Embryonic facial prominence (tissue), 1 donor: ENCODE results near the gene NTSR1.

Source experiments
- DNase-seq: peaks from one replicate; pipeline ENCODE4 v3.0.0-alpha.2; 2016; ENCODE audit errors: extremely low spot score

Gene NTSR1

DNA sequence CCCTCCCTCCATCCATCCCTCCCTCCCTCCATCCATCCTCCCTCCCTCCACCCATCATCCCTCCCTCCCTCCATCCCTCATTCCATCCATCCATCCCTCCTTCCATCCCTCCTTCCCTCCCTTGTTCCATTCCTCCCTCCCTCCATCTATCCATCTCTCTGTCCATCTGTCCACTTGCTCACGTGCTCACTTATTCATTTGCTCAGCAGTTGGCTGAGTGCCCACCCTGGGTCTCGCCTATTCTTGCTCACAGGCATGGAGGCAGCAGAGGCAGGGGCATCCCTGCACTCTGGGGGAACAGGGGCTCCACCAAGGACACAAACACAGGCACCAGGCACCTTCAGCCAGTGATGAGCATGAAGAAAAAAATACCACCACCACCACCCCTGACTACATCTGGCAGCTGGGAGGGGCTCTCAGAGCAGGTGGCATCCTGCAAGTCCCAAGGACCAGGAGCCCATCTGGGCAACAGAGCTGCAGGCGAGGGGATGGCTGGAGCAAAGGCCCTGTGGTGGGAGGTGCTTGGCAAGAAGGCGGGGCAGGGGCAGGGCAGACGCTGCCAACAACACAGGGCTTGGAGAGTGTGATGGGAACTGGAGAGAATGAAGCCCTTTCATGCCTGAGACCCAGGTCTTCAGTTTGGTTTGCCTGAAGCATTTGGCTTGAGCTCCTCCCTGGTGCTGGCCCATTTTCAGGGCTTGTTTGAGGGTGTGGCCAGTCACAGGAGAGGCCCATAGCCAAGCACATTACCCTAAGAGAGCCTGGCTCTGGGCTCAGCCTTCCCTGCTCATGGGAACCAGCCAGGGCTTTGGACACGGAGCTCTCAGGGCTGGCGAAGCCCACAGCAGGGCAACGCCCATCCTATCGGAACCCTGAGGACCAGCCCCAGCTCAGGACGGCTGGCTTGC, 47.4 kb downstream of the NTSR1 start:
- no peak for DNase-seq

DNA sequence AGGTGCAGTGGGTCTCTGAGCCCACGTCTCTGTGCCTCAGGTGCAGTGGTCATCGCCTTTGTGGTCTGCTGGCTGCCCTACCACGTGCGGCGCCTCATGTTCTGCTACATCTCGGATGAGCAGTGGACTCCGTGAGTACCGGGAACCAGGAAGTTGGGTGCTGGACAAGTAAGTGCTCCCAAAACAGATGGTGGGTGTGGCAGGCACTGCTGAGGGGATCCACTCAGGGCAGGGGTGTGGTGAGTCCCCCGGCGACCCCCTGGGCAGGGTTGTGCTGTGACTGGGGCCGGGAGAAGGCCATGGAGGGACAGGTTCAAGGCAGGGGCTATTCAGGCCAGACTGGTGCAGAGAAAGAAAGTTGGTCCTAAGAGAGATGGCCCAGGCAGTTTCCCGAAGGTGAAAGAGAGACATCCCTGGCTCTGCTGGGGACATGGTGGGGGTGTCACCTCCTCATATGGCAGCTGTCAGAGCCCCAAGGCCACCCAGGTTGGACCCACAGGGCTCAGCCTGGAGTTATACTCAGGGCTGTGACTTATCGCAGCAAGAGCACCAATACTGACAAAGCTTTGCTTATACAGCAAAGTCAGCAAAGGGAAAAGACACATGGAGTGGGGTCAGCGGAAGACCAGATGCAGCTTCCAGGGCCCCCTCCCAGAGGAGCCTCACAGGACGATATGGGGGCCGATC, 49.7 kb downstream of the NTSR1 start:
- DNase-seq, result no peak

DNA sequence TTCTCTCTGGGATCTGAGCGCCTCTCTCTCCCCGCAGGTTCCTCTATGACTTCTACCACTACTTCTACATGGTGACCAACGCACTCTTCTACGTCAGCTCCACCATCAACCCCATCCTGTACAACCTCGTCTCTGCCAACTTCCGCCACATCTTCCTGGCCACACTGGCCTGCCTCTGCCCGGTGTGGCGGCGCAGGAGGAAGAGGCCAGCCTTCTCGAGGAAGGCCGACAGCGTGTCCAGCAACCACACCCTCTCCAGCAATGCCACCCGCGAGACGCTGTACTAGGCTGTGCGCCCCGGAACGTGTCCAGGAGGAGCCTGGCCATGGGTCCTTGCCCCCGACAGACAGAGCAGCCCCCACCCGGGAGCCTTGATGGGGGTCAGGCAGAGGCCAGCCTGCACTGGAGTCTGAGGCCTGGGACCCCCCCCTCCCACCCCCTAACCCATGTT, 51.4 kb downstream of the NTSR1 start:
- no peak for DNase-seq

DNA sequence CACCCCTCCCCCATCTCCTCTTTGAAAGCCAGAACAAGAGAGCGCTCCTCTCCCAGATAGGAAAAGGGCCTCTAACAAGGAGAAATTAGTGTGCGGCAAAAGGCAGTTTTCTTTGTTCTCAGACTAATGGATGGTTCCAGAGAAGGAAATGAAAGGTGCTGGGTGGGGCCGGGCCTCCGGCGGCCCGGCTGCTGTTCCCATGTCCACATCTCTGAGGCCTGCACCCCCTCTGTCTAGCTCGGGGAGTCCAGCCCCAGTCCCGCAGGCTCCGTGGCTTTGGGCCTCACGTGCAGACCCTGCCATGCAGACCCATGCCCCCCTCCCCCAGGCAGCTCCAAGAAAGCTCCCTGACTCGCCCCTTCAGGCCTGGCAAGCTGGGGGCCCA, 51.8 kb downstream of the NTSR1 start:
- no peak for DNase-seq

DNA sequence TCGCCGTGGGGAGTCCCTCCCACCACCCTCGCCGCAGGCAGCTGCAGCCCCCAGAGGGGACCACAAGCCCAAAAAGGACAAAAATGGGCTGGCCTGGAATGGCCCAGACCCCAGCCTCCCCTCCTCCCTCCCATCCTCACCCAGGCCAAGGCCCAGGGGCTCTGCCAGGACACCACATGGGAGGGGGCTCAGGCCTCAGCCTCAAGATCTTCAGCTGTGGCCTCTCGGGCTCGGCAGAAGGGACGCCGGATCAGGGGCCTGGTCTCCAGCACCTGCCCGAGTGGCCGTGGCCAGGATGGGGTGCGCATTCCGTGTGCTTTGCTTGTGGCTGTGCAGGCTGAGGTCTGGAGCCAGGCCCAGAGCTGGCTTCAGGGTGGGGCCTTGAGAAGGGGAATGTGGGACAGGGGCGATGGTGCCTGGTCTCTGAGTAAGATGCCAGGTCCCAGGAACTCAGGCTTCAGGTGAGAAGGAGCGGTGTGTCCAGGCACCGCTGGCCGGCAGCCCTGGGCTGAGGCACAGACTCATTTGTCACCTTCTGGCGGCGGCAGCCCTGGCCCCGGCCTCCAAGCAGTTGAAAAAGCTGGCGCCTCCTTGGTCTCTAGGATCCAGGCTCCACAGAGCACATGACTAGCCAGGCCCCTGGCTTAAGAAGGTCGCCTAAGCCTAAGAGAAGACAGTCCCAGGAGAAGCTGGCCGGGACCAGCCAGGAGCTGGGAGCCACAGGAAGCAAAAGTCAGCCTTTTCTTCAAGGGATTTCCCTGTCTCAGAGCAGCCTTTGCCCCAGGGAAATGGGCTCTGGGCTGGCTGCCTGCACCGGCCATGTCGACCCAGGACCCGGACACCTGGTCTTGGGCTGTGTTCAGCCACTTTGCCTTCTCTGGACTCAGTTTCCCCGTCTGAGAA, 52.5 kb downstream of the NTSR1 start:
- DNase-seq, result no peak

DNA sequence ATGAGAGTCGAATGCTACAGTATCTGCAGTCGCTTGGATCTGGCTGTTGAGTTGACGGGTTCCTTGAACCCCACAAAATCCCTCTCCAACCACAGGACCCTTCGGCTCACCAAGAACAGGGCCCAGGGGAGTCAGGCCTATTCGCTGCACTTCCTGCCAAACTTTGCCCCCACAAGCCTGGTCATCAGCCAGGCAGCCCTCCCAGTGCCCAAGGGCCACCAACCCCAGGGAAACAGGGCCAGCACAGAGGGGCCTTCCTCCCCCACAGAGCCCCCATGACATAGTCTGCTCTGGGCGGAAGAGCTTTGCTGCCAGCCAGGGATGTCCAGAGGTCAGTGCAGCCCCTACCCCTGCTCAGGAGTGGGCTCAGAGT, 53.1 kb downstream of the NTSR1 start:
- no peak for DNase-seq

DNA sequence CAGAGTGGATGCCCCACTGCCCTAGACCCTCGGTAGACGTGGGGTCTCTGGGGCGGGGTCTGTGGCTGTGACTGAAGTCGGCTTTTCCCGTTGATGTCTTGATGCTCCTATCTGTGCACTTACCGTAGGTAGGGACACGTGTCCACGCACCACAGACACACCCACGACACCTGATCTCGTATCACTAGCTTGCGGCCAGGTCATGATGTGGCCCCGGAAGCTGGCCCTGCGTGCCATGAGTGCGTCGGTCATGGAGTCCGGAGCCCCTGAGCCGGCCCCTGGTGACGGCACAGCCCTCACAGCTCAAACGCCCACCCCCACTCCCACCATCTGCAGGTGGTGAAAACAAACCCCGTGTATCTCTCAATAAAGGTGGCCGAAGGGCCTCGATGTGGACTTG, 53.7 kb downstream of the NTSR1 start:
- no peak for DNase-seq

DNA sequence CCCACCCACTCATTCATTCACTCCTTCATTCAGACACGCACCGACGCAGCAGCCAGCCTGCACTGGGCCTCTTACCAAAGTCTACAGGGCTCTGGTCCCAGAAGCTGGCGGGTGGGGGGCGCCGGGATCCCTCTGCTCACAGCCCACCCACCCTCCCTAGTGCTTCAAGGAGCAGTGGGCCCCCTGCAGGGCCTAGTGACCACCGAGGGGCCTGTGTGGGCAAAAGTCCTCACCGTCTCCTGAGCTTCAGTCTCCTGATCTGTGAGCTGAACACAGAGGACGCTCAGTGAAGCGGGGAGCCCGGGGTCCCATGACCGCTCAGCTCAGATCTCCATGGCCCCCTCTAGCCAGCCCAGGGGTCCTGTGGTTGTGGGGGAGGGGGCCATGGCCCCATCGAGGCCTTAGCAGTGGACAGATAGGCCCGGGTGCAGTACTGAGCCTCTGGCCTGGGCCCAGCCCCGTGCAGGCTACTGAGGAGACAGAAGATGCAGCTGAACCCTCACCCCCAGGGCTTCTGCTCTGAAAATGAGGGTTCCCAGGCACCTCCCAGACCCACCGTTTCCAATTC, 54.2 kb downstream of the NTSR1 start:
- no peak for DNase-seq

DNA sequence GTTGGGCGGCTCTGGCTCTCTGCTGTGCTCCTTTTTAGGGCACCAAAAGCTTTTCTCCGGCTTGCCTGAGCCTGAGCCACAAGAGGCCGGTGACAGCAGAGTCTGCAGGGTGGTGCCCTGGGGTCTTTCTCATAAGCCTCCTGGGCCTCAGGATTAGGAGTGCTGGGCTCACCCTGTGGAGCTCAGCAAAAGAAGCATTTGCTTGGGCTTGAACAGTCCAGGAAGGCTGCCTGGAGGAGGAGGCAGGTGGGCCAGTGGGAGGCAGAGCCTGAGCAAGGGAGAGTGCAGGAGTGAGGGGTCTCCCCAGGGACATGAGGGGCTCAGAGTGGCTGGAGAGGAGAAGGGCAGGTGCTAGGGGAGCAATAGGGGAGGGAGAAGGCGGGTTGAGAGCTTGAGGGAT, 54.8 kb downstream of the NTSR1 start:
- no peak for DNase-seq

DNA sequence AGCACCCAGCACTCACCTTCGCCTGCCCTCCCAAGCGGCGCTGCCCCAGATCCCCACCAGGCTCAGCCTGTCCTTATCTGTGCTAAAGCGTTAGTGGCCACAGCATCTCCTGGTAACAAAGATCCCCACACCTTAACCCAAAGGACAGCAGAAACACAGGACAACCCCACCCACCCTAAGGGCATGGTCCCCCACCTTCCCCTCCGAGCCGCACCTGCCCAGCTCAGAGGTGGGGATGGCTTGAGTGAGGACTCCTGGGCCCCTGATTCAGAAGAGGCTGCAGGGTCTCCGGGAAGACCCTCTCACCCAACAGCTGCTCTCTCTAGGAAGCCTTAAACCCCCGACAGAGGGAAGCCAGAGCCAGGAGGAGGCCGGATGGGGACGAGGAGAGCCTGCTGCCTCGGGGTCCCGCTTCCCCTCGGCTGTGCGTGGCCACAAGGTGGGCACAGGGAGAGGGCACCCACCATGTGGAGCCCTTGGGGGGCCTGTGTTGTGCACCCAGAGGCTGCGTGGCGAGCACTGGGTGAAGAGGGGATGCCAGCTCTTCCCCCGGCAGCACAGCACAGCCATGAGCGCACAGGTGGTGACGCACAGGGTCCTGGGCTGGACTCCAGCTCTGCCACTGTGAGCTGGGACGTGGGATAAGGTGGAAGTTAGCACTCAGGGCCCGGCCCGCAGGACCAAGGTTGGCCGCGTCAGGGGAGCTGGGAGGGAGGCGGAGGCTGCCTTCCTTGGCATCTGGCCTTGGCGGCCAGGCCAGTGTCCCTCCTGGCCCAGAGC, 55.7 kb downstream of the NTSR1 start:
- DNase-seq, result no peak

DNA sequence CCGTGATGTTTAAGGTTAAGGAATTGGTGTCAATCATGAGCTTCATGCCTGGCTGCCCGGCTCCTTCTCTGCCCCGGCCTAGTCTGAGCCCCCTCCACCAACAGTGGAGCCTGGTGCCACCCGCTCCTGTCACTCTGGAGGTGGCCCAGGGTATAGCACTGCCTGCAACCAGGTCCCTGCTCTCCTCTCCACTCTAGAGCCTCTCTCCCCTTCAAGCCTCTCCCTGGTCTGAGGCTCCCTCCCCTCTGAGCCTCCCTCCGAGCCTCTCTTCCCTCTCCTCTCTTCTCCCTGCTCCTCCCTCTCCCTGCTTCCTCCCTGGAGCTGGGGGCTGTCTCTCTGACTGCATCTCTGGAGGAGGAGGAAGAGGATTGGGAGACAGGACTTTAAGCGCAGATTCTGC, 56.4 kb downstream of the NTSR1 start:
- no peak for DNase-seq

DNA sequence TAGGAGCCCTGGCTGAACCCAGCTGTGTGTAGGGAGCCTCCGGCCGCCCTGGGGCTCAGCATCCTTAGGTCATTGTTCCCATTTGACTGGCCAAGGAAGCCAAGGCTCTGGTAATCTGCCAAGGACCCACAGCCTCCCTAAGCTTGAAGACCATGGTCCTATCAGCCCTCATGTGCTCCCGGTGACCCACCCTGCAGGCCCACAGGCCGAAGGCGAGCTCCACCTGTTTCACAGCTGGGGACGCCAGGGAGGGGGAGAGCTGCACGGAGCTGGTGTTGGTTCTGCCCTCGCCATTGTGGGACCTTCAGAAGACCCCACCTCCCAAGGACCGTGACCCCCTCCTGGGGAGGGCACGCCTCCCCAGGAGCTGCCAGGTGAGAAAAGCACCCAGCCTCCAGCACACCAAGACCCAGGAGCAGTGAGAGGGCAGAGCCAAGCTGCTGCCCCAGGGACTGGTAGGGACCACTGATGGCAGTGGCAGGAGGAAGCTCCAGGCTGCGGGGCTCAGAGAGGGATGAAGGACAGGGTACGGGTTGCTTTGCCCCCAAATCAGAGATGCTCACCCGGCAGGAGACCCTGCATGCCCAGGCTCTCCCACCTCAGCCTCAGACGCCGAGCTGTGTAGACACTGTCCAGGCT, 56.9 kb downstream of the NTSR1 start:
- no peak for DNase-seq

DNA sequence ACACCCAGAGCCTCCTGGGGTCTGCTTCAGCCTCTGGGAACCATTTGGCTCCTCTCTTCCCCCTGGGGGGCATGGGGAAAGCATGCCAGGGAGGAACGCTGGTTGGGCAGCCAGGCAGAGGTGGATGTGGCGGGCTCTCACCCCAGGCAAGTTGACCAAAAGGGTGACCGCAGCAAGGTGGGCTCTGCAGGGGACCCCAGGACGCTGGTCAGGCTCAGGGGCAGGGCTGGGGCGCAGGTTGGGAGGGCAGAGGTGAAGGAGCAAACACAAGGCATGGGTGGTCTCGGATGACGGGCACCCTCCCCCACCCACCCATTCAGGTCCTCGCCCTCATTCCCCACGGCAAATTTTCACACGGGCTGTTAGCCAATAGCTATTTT, 57.4 kb downstream of the NTSR1 start:
- no peak for DNase-seq

DNA sequence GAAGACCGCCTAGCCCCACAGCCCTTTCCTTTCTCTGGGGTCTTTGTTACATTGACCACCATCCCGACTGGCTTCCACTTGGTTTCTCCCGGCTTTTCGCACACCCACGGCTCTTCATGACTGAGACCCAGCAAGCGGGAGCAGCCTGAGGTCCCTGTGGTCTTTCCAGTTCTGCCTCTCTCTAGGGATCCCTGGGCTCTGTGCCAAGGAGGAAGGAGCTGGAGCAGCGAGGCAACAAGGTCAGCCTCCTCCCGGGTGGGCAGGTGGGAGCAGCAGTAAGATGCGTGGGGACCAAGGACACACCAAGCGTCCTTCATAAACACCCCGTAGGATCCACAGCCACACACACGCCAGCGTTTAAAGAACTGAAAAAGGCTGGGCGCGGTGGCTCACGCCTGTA, 58.1 kb downstream of the NTSR1 start:
- no peak for DNase-seq

DNA sequence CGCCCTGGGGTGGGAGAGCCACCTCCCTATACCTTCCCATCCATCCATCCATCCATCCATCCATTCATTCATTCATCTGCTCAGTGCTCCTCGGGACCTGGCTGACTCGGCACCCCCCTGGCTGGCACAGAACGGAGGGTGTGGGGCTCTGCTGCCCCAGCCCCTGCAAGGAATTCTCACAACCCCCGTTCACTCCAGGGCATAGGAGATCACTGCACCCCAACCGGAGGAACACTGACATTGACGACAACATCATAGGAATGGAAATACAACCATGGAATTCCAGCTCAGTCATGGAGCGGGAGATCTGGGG, 59.6 kb downstream of the NTSR1 start:
- DNase-seq, result no peak

DNA sequence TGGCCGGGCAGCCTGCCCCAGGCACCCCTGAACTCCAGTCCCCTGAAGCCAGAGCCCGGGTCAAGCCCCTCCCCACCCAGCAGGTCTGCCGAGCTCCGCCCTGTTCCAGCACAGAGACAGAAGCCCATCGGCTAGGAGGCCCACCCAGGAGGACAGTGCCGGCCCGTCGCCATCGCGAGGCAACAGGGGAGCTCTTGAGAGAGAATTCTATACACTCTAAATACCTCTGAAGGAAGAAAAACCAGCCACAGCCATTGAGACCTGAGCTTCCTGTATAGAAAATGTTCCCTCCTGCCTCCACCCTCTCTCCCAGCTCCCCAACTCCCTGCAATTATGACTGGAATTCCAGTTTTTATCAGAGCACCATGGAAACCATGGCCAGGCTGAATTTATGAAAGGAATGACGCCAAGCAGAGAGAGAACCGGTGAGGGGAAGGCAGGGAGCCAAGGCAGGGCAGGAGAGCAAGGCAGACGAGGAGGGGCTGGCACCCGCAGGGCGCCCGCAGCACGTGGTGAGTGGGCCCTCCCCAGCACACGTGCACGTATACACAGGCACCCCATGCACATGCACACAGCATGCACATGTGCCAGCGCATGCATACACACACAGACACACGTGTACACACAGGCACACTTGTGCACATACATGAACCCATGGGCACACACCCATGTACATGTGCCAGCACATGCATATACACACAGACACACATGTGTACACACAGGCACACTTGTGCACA, 60.1 kb downstream of the NTSR1 start:
- peak; percentile 87 for DNase-seq

DNA sequence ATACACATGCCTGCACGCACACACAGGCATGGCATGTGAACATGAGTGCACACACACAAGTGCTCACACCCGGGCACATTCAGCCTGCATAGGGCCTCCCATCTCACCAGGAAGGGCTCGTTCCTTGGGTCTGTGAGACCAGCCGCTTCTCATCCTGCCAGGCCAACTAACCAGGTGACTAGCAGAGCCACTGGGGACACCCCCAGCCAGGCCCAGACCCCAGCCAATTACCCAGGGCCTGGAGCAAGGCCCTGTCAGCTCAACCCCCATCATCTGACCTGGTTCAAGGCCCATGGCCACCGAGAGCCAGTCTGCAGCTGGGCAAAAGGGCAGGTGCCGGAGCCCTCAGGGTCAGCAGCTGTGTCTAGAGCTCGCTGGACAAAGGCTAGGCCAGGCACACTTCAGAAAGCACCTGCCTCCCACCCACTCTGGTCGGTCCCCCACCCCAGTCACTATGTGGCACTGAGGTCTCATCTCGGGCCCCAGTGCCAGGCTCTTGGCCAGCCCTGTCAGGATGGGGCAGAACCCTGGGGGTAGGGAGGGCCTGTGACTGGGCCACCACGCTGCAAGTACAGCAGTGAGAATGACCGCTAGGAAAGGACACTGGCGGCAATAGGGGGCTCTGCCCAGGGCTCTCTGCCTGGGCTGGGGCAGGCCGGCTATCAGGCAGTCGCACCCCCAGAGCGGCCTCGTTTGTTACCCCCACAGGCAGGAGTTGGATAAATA, 60.9 kb downstream of the NTSR1 start:
- DNase-seq, result no peak

DNA sequence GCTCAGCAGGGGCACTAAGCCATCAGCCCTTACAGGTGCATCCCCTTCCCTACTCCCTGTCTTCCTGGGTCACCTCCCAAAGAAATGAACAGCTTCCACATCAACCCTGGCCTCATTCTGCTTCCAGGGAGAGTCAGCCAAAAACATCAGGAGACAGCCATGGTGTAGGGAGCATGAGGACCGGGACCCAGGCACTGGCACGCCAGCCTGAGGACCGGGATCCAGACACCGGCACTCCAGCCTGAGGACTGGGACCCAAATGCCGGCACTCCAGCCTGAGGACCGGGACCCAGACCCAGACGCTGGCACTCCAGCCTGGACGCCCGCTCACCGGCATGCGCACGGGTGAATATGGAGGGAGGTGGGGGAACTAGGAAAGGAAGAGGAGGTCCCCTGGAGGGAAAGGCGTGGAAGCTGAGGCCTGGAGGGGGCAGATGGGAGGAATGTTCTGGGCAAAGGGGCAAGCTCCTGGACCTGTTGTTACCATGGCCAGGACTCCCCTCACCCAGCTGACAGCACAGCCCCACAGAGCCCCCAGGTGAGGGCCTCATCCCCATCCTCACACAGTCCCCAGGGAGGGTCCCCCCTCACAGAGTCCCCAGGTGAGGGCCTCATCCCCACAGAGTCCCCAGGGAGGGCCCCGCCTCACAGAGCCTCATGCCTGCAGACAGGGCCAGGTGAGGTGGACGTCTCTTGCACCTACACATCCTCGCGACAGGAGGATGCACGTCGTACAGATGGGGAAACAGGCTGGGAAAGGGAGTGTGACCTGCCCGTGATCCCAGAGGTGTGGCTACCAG, 61.7 kb downstream of the NTSR1 start:
- DNase-seq, result no peak

DNA sequence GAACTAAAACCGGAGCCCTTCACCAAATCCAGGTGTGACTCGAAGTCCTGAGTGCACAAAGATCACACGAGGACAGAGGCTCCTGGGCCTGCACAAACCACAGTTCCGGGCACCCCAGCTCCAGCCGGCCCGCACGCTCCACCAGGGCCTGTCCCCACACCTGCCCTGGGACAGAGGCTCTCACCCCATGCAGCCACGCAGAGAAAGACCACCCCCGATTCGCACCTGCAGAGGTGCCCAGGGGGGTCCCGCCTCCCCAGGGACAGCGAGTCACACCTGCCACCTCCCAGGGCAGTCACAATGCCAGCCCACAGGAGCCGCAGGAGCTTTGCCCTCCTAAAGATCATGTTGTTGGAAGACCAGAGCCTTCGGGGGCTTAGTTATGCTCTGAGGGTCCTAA, 62.3 kb downstream of the NTSR1 start:
- DNase-seq, result no peak
